NOMO-1 (cell line): ENCODE measurements around the gene S100A10.

ENCODE experiments used
- DNase-seq, 2 experiments: peaks; one replicate each; lab custom pipeline; 2025; ENCODE audit not compliant: unreplicated experiment in 2 of 2; lab: John Stamatoyannopoulos, UW

Gene S100A10

DNA sequence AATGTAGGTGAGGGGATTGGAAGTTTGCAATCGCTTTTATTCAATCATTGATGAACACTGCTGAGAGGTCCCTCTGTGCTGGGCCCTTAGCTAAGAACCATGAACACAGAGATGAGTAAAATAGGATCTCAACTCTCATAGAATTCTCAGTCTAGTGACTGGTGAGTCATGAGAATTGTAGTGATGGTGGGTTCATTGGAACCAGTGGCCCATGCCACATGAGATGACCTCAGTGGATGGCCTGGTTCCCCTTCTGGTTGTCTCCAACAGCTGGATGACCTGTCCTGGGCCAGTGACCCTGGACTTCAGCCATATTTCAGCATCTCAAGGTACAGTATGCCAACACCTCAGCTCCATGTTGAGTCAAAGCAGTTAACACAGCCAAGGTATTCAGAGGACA, 21.3 kb upstream of the S100A10 start:
- no peak for DNase-seq

DNA sequence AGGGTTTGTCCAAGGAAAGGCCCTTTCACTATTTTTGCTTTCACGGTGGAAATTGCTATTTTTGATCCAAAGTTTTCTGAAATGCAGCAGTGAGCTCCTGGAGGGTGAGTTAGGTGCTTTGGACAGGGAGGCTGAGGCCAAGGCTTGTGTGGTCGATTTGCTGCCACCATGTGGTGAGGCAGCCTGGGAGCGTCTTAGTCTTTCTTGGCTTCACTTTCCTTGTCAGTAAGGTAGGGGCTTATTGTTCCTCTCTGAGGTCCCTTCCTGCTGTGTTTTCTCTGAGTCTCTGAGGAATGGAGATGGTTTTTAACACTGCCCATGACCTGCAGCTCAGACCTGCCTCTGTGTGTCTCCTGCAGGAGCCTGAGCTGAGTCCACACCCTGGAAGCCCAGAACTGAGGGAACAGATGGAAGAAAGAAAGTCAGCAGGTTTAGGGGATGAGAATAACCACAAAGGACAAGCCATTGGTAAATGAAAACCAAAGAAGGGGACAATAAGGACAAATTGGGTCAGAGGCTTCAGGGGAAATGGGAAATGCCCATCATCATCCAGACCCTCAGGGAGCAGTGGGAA, 20.1 kb upstream of the S100A10 start:
- peak in 1 of 2 experiments; percentile 14 for DNase-seq

DNA sequence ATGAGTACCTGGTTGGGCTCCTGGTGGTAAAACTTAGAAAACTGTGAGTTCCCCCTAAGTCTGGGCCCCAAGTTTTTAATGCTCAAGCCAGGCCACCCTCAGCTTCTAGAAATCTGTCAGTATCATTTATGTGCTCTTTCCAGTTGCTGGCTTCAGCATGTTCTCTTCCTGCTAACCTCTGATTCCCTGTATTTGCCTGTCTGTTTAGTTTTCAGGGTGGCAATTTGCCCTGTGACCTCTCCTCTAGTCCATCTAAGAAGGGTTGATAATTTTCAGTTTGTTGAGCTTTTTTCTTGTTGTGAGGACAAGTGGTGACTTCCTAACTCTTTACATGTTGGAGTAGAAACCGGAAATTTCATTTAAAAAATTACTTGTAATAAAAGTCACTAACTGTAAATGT, 16.0 kb upstream of the S100A10 start:
- DNase-seq: no peak

DNA sequence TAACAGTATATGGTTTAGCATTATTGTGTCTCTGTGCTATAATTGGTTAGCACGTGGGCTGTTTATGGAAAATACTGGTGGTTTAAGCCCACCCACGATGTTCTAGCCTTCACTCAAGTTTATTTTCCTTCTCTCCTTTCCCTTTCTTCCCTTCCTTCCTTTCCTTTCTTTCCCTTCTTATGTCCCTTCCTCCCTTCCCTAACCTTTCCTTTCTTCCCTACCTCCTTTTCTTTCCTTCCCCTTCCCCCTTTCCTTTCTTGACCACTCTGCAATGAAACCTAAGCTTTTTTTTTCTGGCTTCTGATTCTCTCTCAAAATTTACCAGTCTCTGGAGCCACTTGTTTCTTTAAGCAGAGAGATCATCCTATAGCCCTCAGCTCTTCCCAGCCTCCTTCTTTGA, 13.4 kb upstream of the S100A10 start:
- DNase-seq: no peak

DNA sequence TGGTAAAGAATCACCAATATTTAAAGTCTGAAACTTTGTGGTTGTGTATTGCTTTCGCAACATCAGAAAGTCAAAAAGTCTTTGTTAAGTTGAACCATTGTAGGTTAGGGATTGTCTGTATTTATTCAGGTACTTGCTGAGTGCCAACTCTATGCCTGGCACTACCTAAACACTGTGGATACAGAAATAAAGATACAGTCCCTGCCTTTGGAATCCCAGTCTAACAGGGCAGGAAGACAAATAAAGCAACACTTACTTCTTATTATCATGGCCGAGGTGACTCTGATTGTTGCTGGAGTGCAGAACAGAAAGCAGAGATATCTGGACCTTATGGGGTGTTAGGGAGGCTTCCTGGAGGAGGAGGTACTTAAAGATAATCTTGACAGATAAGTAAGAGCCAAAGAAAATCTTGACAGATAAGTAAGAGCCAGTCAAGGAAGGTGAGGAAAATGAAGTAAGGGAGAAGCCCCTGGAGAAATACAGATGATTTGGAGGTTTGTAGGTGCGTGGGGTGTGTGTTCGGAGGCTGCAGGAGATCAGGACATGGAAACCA, 11.8 kb upstream of the S100A10 start:
- DNase-seq: no peak

DNA sequence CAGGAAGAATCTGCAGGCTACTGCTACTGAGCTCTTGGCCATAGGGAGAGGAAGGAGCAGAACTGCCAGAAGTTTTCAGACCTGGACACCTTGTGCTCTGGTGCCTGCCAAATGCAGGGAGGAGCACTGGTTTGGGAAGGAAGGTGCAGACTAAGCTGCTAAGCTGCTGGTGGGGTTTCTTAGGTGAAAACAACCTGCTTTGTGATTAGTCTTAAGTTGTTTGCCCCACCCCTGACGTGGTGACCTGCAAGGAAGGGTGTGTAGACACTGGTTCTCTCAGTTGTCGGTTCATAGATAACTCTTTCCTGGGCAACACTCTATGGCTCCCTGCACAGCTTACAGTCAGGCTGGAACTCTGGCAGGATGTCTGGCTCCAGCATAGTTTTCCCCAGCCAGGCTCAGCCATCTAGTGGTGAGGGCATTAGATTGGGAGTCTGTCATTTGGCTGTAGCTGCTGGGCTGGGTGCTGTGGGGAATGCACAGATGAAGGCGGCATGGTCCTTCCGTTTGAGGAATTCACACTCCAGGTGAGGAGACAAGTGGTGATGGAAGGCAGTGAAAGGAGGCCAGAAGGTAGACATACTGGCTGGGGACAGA, 10.3 kb upstream of the S100A10 start:
- DNase-seq: no peak

DNA sequence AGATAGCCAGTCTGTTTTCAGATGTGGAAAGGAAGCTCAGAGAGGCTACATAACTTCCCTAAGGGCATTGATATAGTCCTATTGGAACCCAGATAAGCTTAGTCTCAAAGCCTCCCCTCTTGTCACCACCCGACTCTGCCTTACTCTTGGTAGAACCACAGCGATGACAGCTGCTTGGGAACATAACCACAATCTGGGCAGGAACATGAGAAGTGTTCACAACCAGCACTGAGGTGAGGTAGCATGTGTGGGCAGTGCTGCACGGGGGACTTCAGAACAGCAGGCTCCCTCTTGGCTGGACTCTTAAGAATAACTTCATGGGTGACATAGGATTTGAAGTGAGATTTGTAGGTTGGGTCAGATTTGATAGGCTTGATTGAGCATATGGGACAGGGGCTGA, 9.3 kb upstream of the S100A10 start:
- DNase-seq: no peak

DNA sequence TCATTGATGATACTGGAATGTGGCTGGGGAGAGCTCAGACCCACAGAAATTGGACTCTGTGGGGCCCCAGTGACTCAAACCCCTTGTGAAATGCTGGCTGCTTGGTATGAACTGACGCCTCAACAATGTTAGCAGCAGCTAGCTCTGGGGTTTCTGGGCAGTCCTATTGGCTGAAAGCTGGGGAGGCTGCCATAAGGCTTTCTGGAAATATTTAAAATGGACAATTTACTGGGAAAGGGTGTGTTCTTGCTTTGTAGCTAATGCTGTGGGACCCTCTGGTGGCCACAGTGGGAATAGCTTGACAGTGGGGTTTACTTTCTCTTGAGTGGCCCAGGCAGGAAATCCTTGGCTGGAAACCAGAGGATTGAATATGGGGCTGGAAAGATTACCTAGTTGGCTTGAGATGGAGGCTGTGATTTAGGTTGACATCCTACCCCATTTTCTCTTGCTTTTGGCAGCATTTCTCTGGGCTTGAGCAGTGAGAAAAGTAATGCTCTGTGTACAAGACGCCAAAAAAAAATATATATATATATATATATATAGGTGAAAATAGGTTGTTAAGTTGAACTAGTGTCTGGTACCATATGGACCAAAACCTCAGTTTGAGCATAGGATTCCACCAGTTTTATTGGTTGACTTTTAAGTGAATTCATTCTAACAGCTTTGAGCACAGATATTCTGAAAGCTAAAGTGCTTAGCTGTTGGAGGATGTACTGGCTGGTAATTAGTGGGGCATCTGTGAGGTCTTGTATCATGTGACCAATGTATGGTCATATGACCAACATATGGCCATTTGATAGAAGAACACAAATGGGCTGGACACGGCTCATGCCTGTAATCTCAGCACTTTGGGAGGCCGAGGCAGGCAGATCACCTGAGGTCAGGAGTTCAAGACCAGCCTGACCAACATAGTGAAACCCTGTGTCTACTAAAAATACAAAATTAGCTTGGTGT, 8.2 kb upstream of the S100A10 start:
- peak; percentile 19 to 65 for DNase-seq

DNA sequence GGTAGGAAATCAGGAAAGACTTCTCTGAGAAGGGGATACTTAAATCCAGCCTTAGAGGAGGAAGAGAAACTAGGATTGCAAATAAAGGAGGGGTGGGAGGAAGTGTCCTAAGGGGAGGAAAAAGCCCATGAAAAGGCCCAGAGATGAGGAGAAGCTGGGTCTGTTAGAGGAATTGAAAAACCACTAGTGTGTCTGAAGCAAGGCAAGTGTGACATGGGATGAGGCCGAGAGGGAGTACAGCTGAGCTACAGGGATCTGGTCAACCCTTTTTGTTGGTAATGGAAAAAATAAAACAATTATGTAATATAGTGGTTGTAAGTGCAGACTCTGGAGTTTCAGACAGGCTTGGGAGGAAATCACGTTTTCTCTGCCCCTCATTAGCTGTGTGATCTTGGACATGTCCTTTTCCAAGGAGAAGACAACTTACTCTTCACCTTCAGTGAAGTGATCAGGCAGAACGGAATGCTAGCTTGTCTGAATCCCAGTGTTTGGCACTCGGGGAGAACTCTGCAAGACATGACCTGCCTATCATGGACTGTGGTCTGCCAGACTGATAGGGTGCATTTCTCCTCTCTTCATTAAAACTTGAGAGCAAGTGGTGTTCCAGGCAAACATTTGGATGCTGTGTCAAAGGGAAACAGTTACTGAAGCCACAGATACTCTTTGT, 7.4 kb upstream of the S100A10 start:
- peak; percentile 35 to 43 for DNase-seq

DNA sequence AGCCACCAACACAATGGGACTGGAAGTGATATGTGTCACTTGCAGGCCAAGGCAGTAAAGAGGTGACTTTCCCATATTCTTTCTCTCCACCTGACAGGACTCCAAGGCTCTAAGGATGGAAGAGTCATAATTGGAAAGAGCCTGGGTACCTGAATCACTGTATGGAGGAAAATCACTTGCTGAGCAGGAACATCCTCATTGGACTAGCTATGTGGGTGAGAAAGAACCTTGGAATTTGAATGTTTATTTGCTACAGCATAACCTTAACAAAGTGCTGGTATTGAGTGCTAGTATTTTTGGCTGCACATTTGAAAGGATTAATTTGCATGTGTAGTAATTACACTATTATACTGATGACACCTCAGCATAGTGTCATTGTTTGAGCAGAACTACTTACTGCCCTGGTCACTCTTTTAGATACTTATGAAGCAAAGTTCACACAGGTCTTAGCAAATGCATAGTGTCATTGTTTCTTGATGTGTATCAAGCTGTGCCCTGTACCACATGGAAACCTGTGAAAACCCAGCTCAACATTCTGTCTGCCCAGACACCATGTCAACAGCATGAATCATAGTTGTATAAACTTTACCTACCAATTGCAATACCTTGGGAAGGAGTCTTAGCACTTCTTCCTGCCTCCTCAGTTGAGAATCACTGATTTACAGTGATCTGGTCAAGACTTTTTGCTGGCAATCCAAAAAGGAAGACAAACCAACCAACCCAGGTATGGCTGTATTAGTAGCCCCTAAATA, 5.1 kb upstream of the S100A10 start:
- DNase-seq: no peak

DNA sequence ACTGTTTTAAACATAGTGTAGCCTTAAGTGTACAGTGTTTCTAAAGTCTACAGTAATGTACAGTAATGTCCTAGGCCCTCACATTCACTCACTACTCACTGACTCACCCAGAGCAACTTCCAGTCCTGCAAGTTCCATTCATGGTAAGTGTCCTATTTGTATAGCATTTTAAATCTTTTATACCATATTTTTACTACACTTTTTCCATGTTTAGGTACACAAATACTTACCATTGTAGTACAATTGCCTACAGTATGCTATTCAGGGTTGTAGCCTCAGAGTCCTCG, 3.6 kb upstream of the S100A10 start:
- no peak for DNase-seq

DNA sequence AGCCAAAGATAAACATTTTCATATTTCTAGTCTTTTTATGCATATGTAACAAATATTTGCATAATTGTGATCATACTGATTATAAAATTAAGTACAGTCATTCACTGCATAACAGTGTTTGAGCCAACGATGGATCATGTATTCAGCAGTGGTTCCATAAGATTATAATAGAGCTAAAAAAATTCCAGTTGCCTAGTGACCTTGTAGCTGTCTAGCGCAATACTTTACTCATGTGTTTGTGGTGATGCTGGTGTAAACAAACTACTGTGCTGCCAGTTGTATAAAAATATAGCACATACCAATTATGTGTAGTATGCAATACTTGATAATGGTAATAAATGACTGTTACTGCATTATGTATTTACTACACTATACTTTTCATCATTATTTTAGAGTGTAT, 2.1 kb upstream of the S100A10 start:
- DNase-seq: no peak

DNA sequence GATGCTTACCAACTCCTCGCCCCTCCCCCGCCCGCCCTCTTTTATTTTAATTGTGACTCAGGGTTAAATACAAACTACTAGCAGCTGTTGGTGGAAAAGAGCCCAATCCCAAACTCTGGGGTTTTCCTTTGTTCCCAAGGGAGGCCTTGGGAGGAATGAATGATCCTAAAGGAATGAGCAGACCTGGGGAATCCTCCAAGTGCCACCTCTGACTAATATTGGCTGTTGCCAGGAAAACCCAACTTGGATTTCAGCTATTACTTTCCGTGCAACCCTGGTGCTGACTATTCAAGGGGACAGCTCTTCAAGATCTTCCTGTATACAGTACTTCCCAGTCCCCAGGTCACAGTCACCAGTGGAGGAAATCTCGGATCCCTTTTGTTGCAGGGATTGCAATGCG, 1.3 kb upstream of the S100A10 start:
- no peak for DNase-seq

DNA sequence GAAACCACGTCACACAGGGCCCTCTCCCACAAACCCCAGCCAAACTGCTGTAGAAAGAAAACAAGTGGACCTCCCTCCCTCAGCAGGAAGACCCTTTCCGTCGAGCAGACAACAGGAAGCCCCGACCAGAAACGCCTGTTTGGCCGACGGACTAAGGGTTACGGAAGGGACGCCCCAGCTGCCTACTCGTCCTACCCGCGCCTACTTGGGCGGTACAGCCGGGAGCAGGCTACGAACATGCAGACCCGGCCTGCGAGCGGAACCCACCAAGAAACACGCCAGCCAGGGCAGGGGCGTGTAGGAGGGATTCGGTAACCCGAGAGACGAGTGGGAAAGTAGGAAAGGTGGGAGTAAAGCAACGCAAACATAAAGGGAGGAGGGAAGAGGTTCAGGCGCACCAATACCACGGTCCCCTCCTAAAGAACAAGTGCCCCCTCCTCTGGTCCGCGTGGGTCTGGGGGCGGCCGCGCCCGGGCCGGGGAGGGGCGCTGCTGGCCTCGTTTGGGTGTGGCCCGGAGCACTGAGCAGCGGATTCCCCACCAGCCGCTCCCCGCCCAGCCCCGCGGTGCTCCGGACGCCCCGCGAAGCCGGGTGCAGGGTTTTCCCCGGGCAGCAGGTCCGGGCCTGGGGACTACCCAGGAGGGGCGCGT, 450 bp downstream of the S100A10 start:
- peak; percentile 39 to 43 for DNase-seq

DNA sequence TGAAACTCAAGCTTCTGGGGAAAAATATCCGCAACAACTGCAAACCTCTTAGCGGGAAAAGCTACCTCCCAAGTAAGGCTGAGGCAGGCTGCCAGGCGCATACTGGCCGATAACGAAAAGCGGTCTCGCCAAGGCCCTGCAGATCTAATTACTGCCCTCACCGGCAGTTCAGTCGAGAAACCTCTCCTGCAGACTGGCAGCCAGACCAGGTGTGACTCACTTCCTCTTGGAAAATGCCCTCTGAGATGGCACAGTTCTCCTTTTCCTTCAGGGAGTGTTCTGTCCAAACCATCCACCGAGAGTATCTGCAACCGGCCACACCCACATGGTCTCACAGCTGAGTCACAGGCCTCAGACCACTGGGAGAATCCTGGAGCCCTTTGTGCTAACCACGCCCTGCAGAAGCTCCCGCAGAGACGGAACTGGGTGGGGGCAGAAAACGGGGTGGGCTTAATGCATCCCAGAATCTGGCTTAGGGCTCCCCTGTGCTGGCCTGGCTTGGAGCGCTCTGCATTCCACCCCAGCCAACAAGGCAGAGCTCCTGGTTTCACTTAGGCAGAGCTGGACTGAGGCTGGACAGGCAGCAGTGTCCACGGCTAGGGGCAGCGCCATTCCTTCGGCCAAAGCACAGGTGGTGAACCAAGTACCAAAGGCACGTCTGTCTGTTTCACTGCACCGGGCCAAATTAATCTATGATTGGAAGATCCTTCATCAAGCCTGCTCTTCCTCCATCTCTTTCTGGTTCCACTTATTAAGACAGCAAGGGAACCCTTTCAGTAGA, 1.2 kb downstream of the S100A10 start:
- peak; percentile 52 to 68 for DNase-seq

DNA sequence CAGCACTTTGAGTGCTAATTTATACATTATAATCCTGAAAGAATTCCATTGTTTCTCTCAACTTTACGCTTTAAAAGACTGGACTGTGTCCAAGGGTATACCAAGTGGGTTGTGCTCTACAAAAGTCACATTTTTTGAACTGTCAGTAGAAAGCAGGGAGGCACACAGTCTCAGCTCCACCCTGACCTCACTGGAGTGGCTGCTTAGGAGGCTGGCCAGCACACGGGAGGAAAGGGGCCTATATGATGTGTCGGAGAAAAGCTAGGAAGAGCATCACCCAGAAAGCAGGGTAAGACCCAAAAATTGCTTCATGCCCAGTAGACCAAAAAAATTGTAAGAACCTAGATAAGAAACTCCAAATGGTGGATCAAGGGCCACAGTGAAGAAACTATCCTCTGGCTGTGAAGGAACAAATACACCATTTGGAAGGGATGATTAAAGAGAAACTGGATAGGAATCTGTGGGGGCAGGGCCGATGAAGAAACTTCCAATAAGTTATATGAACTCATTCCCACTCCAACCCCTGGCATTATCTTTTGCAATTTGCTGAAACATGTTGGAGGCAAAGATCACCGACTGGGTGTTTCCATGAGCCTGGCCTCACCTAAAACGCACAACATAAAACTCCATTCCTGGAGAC, 1.9 kb downstream of the S100A10 start:
- DNase-seq: no peak

DNA sequence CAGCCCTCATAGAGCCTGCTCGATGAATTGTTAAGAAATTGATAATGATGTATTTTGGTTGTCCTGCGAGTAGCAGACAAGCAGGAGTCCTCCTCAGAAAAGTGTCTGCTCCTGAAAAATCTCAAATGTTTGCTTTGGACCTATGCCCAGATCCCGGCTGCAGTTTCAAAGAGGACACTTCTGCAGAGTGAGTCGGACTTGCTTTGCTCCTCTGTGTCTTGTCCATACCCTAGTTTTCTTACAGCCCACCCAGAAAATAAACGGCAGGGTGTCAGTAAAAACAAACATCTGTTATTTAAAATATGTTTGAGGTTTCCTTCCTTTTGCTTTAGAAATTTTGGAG, 2.8 kb downstream of the S100A10 start:
- DNase-seq: no peak

DNA sequence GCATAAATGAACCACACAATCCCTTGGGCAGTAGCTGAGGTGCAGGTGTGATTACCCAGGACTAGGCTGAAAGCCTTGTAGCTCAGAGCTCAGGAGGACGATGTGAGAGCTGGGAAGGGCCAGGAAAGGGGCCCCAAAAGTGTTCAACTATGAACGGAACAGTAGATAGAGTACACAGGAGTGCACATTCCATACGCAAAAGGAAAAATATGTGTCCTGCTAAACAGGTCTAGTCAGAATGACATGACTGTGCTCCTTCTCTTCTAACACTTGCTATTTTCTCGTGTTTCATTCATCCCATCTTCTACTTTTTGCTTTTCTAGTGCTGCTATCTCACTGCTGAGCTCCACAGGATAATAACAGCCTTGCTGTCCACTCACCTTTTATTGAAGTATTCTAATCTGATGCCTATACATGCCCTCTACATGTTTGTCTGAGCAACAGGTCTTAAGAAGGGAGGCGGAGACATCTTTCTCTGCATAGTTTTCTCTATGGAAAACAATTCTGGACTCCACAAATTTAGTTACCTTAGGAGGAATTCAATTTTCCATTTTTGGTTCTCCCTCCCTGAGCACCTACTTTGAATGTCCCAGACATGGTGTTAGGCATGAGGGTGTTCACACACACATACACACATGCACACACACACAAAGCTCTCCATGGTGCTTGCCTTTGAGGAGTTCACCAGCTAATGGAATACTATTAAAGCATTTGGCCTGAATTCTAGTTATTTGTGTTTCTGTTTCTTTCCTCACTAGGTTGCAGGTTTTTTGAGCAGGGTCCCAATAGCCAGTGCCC, 3.4 kb downstream of the S100A10 start:
- no peak for DNase-seq
